A673 (cell line): ENCODE data around the gene CPNE5. TPM values are rescaled to one million over a fixed set of nuclear protein-coding genes. Genes with fewer than 3 reads are reported as not detected.

ENCODE experiments used
- BruUV-seq: library from RNA; stranded (reverse); fragments of 400-500 nt; replicated peaks from 2 replicates; lab custom pipeline; 2021; lab: Mats Ljungman, UMichigan
- CTCF ChIA-PET: fragments of 300-600 bp; sonication (Branson Sonifier 250); formaldehyde crosslinking; loops from one replicate; lab custom pipeline; 2022; ENCODE audit warnings: antibody characterized with exemption; lab: Charles Lee
- POLR2A ChIA-PET: fragments of 300-600 bp; sonication (Branson Sonifier 250); formaldehyde crosslinking; loops from one replicate; lab custom pipeline; 2022; ENCODE audit warnings: antibody characterized with exemption; ENCODE audit not compliant: low non-redundant PET; lab: Charles Lee
- DNase-seq: peaks from one replicate; pipeline ENCODE4 v3.0.0-alpha.2; 2015; ENCODE audit warnings: low spot score
- H3K27ac ChIP-seq: fragments of 200-600 bp; sonication (generic); 2 replicates; pipeline ENCODE4 v1.5.1; 2016; ENCODE audit warnings: mixed run types, low read depth, mild to moderate bottlenecking, mixed read lengths, antibody characterized with exemption, low read length; ENCODE audit not compliant: poor library complexity, severe bottlenecking
- H3K27me3 ChIP-seq: fragments of 200-600 bp; sonication (generic); replicated peaks from 2 replicates; pipeline ENCODE4 v1.6.1; 2017; ENCODE audit warnings: mixed run types, low read depth, mild to moderate bottlenecking, mixed read lengths, antibody characterized with exemption, low read length; ENCODE audit not compliant: insufficient read depth, poor library complexity
- H3K36me3 ChIP-seq: fragments of 200-600 bp; sonication (generic); 2 replicates; pipeline ENCODE4 v1.6.1; 2016; ENCODE audit warnings: mixed run types, mild to moderate bottlenecking, mixed read lengths, antibody characterized with exemption, low read length; ENCODE audit not compliant: insufficient read depth, poor library complexity, severe bottlenecking
- H3K4me1 ChIP-seq: fragments of 200-600 bp; sonication (generic); 2 replicates; pipeline ENCODE4 v1.6.1; 2017; ENCODE audit warnings: mixed run types, mild to moderate bottlenecking, mixed read lengths, antibody characterized with exemption, low read length; ENCODE audit not compliant: insufficient read depth, poor library complexity, severe bottlenecking
- H3K4me3 ChIP-seq: fragments of 200-600 bp; sonication (generic); 2 replicates; pipeline ENCODE4 v1.5.1; 2016; ENCODE audit warnings: low read depth, mixed run types, mild to moderate bottlenecking, mixed read lengths, low read length; ENCODE audit not compliant: poor library complexity, severe bottlenecking
- H3K9me3 ChIP-seq: fragments of 200-600 bp; sonication (generic); 2 replicates; pipeline ENCODE4 v1.6.1; 2016; ENCODE audit warnings: mixed run types, low read depth, mild to moderate bottlenecking, mixed read lengths, antibody characterized with exemption, low read length; ENCODE audit not compliant: poor library complexity, severe bottlenecking
- EZH2 ChIP-seq: fragments of 200-600 bp; sonication (generic); IDR thresholded peaks from 2 replicates; pipeline ENCODE4 v1.6.1; 2017; ENCODE audit warnings: borderline replicate concordance, low read depth, mild to moderate bottlenecking, mixed read lengths, antibody characterized with exemption, low read length; ENCODE audit not compliant: poor library complexity, severe bottlenecking
- intact Hi-C: fragments of 100-400 bp; cut with micrococcal nuclease; formaldehyde crosslinking; loops from one replicate; pipeline ENCODE4 v1.10.0; 2022; ENCODE audit not compliant: unreplicated experiment
- total RNA-seq: library from RNA; stranded (reverse); gene quantifications from 2 replicates; pipeline ENCODE4 v1.2.3, GENCODE V29; 2021
- TF ChIP-seq, protein P1 (sequence below): fragments of 300-800, 200-600 bp; sonication (generic); conservative IDR thresholded peaks from 2 replicates; pipeline ENCODE4 v1.5.1; 2017; ENCODE audit warnings: low read depth, mild to moderate bottlenecking, antibody characterized with exemption, low read length, moderate library complexity, mixed read lengths

CPNE5 gene
- total RNA-seq, 1 experiment from 2014 or later = 0.13 TPM

DNA sequence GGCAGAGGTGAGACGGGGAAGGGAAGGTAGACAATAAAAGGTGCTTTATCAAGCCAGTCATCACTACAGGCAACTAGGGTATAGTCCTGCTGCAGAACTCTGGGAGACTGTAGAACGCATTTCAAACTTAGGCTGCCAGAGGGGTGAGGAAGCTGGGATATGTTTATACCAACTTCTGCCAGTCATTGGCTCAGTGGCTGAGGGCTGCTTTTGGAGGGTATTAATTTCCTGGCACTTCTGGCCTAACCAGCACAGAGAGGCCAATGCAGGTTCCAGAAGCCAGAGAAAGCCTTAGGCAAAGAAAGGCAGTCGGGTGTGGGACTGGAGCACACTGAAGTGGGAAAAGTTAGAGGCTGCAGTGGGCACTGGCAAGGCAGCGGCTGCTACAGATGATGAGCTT is 3.9 kb upstream of the CPNE5 start:
- H3K4me1 ChIP-seq = peaks cover 5% of the 10 kb centered on the region
- no TSS peak for BruUV-seq
- no peak for TF ChIP-seq EZH2
- TF ChIP-seq, protein P1, sequence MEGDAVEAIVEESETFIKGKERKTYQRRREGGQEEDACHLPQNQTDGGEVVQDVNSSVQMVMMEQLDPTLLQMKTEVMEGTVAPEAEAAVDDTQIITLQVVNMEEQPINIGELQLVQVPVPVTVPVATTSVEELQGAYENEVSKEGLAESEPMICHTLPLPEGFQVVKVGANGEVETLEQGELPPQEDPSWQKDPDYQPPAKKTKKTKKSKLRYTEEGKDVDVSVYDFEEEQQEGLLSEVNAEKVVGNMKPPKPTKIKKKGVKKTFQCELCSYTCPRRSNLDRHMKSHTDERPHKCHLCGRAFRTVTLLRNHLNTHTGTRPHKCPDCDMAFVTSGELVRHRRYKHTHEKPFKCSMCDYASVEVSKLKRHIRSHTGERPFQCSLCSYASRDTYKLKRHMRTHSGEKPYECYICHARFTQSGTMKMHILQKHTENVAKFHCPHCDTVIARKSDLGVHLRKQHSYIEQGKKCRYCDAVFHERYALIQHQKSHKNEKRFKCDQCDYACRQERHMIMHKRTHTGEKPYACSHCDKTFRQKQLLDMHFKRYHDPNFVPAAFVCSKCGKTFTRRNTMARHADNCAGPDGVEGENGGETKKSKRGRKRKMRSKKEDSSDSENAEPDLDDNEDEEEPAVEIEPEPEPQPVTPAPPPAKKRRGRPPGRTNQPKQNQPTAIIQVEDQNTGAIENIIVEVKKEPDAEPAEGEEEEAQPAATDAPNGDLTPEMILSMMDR = no peak
- no peak for DNase-seq
- H3K27ac ChIP-seq = no peak overlapping the region
- no peaks in the 10 kb centered on the region for H3K36me3 ChIP-seq
- intact Hi-C loops = no loop called here
- CTCF ChIA-PET = interaction anchor here (1.0 kb wide), 1 partner anchor 8 kb away, joined by 4 read pairs; no protein-coding TSS in a partner anchor
- H3K4me3 ChIP-seq = no peak overlapping the region
- peaks cover 4% of the 10 kb centered on the region for H3K27me3 ChIP-seq
- H3K9me3 ChIP-seq = no peaks in the 10 kb centered on the region
- POLR2A ChIA-PET = no interaction called here

DNA sequence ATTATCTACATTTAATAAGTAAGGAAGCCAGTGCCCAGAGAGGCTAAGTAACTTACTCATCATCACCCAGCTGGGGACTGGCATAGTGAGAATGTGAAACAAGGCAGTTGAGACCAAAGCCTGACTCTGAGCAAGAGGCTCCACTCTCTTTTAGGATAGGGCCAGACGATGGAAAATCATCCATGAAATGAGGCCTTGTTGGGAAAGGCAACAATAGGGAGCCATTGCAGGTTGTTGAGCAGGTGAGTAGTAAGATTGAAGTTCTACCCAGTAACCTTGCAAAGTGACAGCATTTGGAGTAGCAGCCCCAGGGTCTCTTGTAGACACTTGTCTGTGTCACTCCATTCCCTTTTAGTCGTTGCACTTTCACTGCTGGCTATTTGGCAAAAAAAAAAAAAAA is 2.5 kb upstream of the CPNE5 start:
- no TSS peak for BruUV-seq
- Histone ChIP-seq H3K9me3 (no peaks in the 10 kb centered on the region), H3K27ac (no peak overlapping the region), H3K4me1 (peaks cover 5% of the 10 kb centered on the region), H3K27me3 (peaks cover 4% of the 10 kb centered on the region), H3K4me3 (no peak overlapping the region), H3K36me3 (no peaks in the 10 kb centered on the region)
- no peak for DNase-seq
- TF ChIP-seq EZH2 = no peak
- TF ChIP-seq, protein P1 = no peak
- POLR2A ChIA-PET = no interaction called here
- CTCF ChIA-PET = no interaction called here
- intact Hi-C loops = no loop called here

DNA sequence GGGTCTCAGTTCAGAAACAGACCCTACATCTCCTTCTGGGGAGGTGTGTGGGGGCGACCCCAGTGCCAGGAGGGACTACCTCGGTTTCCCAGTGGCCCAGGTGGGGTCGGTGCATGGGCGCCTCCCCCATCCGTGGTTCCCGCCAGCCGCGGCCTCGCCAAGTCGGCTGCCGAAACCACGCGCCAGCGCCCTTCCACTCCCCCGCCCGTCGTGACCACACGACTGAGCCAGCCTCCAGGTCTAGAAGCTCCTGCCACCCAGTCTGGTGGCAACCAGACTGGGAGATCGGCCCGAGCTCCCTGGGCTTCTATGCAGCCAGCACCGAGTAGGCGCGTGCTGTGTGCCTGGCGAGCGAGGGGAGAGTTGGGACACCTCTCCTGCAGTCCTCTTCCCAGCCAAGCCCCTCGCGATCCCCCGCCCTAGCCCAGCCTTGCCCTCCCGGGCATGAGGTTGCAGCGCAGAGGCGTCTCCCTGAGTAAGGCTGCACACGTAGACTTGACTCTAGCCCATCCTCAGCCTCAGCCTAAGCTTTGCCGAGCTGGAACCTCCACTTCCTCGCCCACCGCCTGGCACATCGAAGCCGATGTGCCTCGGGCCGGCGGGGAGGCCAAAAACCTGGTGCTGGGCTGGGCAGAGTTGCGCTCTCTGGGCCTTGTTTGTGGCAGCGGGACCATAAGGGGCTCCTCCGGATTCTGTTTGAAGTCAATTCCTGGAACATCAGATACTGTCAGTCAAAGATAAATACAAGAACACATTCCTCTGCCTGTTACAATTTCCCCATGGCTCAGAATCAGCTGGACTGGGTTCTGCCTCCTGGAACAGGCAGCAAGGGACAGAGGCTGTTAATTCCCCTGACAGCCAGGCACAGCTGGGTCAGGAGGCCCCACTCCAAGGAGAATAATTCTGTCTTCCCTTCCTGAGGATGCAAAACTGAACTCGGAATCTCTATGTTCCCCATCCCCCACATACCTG is 1.5 kb upstream of the CPNE5 start:
- BruUV-seq = no TSS peak
- no peaks in the 10 kb centered on the region for H3K36me3 ChIP-seq
- H3K4me1 ChIP-seq = peaks cover 5% of the 10 kb centered on the region
- ChIA-PET POLR2A (no interaction called here), CTCF (no interaction called here)
- no peak for DNase-seq
- H3K27me3 ChIP-seq = peaks cover 4% of the 10 kb centered on the region
- TF ChIP-seq, protein P1 = no peak
- no peak for TF ChIP-seq EZH2
- intact Hi-C loops = no loop called here
- H3K9me3 ChIP-seq = no peaks in the 10 kb centered on the region
- H3K4me3 ChIP-seq = peak overlapping the region; percentile 52
- no peak overlapping the region for H3K27ac ChIP-seq
